HEK293 (cell line): Measurements from ENCODE around the gene BCL2.

Source experiments
- MYNN ChIP-seq: fragments of 450-650 bp; formaldehyde crosslinking; IDR thresholded peaks from 2 replicates; pipeline ENCODE4 v1.5.1; 2016; ENCODE audit warnings: missing biosample characterization, missing genetic modification characterization, borderline replicate concordance
- PRDM1 ChIP-seq: fragments of 450-650 bp; formaldehyde crosslinking; IDR thresholded peaks from 2 replicates; pipeline ENCODE4; 2016; ENCODE audit warnings: missing biosample characterization, missing genetic modification characterization
- TRIM28 ChIP-seq: IDR thresholded peaks from 2 replicates; pipeline ENCODE4 v1.6.1; 2011; ENCODE audit warnings: low read length, control low read depth, borderline replicate concordance
- ZBTB20 ChIP-seq: fragments of 450-650 bp; formaldehyde crosslinking; IDR thresholded peaks from 2 replicates; pipeline ENCODE4 v1.5.1; 2016; ENCODE audit warnings: missing biosample characterization, missing genetic modification characterization
- ZBTB8A ChIP-seq: fragments of 450-650 bp; formaldehyde crosslinking; IDR thresholded peaks from 2 replicates; pipeline ENCODE4 v1.5.1; 2016; ENCODE audit warnings: missing biosample characterization, missing genetic modification characterization
- ZNF174 ChIP-seq: fragments of 450-650 bp; formaldehyde crosslinking; IDR thresholded peaks from 2 replicates; pipeline ENCODE4 v1.5.0; 2017; ENCODE audit warnings: missing biosample characterization, mild to moderate bottlenecking, missing genetic modification characterization
- ZNF416 ChIP-seq: fragments of 450-650 bp; formaldehyde crosslinking; IDR thresholded peaks from 2 replicates; pipeline ENCODE4 v1.5.1; 2016; ENCODE audit warnings: missing biosample characterization, missing genetic modification characterization
- TF ChIP-seq, protein P1 (sequence below): fragments of 450-650 bp; formaldehyde crosslinking; IDR thresholded peaks from 2 replicates; pipeline ENCODE4 v1.5.1; 2016; ENCODE audit warnings: missing biosample characterization, missing genetic modification characterization
- TF ChIP-seq, protein P2 (sequence below): fragments of 450-650 bp; formaldehyde crosslinking; IDR thresholded peaks from 2 replicates; pipeline ENCODE4; 2016; ENCODE audit warnings: missing biosample characterization, missing genetic modification characterization
- TF ChIP-seq, protein P3 (sequence below): fragments of 450-650 bp; formaldehyde crosslinking; IDR thresholded peaks from 2 replicates; pipeline ENCODE4 v1.5.1; 2016; ENCODE audit warnings: missing biosample characterization, missing genetic modification characterization
- TF ChIP-seq, protein P4 (sequence below): fragments of 450-650 bp; formaldehyde crosslinking; IDR thresholded peaks from 2 replicates; pipeline ENCODE4 v1.5.1; 2016; ENCODE audit warnings: missing biosample characterization, missing genetic modification characterization
- TF ChIP-seq, protein P5 (sequence below): fragments of 450-650 bp; formaldehyde crosslinking; IDR thresholded peaks from 2 replicates; pipeline ENCODE4 v1.5.1; 2016; ENCODE audit warnings: missing biosample characterization, missing genetic modification characterization

DNA sequence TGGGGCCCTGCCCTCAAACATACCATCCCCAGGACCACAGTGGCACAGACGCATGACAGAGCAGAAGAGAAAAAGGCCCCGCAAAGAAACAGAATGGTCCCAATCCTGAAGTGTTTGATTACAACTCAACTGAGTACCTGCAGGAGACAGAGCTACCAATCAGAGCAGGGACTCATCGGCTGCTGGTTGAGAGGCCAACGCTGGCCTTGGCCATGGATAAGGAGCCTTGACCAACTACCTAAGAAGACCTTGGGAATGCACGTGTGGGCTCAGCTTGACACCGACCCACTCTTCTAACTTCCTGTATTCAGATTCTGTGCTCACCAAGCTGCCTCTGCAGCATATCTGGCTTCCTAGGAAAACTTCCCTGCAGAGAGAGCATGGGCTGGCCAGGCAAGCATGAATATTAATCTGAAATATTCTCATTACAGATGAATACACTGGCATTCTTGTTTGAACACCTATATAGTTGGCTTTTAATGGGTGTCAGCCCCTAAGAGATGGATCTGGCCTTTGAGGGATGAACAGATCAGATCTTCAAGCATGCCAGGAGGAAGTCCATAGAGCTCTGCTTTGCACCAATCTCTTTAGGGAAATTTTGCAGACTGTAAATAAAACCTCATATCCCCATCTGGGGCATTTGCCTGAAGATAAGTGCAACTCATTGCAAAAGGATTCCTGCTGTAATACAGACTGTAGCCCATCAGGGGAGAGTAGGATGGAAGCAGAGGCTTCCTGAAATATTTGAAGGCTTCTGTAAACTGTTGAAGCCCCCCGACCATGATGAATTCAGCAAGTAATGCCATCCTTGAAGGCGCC is 135.4 kb downstream of the BCL2 start:
- TF ChIP-seq, protein P1, sequence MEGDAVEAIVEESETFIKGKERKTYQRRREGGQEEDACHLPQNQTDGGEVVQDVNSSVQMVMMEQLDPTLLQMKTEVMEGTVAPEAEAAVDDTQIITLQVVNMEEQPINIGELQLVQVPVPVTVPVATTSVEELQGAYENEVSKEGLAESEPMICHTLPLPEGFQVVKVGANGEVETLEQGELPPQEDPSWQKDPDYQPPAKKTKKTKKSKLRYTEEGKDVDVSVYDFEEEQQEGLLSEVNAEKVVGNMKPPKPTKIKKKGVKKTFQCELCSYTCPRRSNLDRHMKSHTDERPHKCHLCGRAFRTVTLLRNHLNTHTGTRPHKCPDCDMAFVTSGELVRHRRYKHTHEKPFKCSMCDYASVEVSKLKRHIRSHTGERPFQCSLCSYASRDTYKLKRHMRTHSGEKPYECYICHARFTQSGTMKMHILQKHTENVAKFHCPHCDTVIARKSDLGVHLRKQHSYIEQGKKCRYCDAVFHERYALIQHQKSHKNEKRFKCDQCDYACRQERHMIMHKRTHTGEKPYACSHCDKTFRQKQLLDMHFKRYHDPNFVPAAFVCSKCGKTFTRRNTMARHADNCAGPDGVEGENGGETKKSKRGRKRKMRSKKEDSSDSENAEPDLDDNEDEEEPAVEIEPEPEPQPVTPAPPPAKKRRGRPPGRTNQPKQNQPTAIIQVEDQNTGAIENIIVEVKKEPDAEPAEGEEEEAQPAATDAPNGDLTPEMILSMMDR (tag by site-specific recombination) = no peak
- TF ChIP-seq ZNF416 (no peak), ZNF174 (tag by site-specific recombination) (no peak), TRIM28 (no peak), ZBTB20 (tag by site-specific recombination) (no peak), ZBTB8A (tag by site-specific recombination) (no peak), PRDM1 (tag by site-specific recombination) (no peak), MYNN (tag by site-specific recombination) (no peak)
- TF ChIP-seq, protein P2, sequence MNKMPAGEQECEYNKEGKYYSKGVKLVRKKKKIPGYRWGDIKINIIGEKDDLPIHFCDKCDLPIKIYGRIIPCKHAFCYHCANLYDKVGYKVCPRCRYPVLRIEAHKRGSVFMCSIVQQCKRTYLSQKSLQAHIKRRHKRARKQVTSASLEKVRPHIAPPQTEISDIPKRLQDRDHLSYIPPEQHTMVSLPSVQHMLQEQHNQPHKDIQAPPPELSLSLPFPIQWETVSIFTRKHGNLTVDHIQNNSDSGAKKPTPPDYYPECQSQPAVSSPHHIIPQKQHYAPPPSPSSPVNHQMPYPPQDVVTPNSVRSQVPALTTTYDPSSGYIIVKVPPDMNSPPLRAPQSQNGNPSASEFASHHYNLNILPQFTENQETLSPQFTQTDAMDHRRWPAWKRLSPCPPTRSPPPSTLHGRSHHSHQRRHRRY (tag by site-specific recombination) = no peak
- TF ChIP-seq, protein P3, sequence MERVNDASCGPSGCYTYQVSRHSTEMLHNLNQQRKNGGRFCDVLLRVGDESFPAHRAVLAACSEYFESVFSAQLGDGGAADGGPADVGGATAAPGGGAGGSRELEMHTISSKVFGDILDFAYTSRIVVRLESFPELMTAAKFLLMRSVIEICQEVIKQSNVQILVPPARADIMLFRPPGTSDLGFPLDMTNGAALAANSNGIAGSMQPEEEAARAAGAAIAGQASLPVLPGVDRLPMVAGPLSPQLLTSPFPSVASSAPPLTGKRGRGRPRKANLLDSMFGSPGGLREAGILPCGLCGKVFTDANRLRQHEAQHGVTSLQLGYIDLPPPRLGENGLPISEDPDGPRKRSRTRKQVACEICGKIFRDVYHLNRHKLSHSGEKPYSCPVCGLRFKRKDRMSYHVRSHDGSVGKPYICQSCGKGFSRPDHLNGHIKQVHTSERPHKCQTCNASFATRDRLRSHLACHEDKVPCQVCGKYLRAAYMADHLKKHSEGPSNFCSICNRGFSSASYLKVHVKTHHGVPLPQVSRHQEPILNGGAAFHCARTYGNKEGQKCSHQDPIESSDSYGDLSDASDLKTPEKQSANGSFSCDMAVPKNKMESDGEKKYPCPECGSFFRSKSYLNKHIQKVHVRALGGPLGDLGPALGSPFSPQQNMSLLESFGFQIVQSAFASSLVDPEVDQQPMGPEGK (tag by site-specific recombination) = no peak
- TF ChIP-seq, protein P4, sequence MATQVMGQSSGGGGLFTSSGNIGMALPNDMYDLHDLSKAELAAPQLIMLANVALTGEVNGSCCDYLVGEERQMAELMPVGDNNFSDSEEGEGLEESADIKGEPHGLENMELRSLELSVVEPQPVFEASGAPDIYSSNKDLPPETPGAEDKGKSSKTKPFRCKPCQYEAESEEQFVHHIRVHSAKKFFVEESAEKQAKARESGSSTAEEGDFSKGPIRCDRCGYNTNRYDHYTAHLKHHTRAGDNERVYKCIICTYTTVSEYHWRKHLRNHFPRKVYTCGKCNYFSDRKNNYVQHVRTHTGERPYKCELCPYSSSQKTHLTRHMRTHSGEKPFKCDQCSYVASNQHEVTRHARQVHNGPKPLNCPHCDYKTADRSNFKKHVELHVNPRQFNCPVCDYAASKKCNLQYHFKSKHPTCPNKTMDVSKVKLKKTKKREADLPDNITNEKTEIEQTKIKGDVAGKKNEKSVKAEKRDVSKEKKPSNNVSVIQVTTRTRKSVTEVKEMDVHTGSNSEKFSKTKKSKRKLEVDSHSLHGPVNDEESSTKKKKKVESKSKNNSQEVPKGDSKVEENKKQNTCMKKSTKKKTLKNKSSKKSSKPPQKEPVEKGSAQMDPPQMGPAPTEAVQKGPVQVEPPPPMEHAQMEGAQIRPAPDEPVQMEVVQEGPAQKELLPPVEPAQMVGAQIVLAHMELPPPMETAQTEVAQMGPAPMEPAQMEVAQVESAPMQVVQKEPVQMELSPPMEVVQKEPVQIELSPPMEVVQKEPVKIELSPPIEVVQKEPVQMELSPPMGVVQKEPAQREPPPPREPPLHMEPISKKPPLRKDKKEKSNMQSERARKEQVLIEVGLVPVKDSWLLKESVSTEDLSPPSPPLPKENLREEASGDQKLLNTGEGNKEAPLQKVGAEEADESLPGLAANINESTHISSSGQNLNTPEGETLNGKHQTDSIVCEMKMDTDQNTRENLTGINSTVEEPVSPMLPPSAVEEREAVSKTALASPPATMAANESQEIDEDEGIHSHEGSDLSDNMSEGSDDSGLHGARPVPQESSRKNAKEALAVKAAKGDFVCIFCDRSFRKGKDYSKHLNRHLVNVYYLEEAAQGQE (tag by site-specific recombination) = no peak
- TF ChIP-seq, protein P5, sequence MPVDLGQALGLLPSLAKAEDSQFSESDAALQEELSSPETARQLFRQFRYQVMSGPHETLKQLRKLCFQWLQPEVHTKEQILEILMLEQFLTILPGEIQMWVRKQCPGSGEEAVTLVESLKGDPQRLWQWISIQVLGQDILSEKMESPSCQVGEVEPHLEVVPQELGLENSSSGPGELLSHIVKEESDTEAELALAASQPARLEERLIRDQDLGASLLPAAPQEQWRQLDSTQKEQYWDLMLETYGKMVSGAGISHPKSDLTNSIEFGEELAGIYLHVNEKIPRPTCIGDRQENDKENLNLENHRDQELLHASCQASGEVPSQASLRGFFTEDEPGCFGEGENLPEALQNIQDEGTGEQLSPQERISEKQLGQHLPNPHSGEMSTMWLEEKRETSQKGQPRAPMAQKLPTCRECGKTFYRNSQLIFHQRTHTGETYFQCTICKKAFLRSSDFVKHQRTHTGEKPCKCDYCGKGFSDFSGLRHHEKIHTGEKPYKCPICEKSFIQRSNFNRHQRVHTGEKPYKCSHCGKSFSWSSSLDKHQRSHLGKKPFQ = no peak
